ENCODE data around the gene FAM228B.
"Not testable (repeated sequence)": the region's sequence is repeated elsewhere in the genome, so short reads cannot be mapped to it uniquely, and the experiment has no call there.

The FAM228B gene

GRCh38 chr2:24104110-24104650 lies 19.1 kb upstream of the FAM228B start:
- no peak for DNase-seq

DNA sequence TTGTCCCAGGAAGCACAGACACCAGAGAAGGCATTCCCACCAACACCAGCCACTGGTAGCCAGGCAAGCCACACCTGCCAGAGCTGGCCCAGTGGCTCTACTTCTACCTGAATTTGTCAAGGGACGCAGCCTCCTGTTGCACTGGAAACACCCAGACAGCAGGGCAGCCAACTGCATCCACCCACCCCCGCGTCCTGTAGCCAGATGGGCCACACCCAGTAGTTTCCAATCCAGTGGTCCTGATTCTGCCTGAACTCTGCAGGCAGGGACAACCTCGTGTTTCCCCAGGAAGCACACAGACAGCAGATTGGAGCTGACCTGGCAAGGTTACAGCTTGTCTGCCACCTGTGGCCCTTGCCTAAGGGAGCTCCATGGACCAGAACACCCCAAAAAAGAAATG lies 18.4 kb upstream of the FAM228B start:
- DNase-seq, result no peak

DNA sequence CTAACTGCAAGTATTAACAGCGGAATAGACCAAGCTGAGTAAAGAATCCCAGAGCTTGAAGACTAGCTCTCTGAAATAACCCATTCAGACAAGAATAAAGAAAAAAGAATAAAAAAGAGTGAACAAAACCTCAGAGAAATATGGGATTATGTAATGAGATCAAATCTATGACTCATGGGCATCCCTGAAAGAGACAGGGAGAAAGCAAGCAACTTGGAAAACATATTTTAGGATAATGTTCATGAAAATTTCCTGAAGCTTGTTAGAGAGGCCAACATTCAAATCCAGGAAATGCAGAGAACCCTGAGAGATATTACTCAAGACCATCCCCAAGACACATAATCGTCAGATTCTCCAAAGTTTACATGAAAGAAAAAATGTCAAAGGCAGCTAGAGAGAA lies 17.5 kb upstream of the FAM228B start:
- no peak for DNase-seq

GRCh38 chr2:24106786-24107185 lies 16.5 kb upstream of the FAM228B start:
- no peak for DNase-seq

GRCh38 chr2:24107336-24107735 lies 15.9 kb upstream of the FAM228B start:
- no peak for DNase-seq

- DNase-seq, result not testable (repeated sequence)
Measured at GRCh38 chr2:24109431-24109830, 13.8 kb upstream of the FAM228B start.

DNA sequence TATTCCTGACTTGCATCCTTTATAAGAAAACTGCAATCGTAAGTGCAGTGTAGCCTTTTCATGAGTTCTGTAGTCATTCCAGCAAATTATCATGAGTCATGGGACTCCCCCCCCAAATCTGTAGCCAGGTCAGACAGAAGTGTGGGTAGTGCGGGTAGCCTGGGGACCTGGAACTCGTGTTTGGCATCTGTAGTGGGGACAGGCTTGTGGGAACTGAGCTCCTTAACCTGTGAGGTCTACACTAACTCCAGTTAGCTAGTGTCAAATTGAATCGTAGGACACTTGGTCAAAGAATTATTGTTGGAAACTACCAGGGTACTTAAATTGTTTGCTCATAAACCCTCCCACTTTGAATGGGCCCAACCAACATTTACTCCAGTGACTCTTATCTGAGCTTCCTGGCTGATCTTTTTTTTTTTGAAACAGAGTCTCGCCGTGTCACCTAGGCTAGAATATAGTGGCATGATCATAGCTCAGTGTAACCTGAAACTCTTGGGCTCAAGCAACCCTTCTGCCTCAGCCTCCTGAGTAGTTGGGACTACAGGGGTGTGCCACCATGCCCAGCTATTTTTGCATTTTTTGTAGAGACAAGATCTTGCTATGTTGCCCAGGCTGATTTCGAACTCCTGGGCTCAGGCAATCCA lies 12.5 kb upstream of the FAM228B start:
- no peak for DNase-seq

- DNase-seq, result no peak
Measured at GRCh38 chr2:24111407-24111901, 11.8 kb upstream of the FAM228B start.

- DNase-seq, result no peak
Measured at GRCh38 chr2:24115057-24115456, 8.2 kb upstream of the FAM228B start.

GRCh38 chr2:24117902-24118301 lies 5.4 kb upstream of the FAM228B start:
- DNase-seq, result no peak

- no peak for DNase-seq
Measured at GRCh38 chr2:24121066-24121465, 2.2 kb upstream of the FAM228B start.

DNA sequence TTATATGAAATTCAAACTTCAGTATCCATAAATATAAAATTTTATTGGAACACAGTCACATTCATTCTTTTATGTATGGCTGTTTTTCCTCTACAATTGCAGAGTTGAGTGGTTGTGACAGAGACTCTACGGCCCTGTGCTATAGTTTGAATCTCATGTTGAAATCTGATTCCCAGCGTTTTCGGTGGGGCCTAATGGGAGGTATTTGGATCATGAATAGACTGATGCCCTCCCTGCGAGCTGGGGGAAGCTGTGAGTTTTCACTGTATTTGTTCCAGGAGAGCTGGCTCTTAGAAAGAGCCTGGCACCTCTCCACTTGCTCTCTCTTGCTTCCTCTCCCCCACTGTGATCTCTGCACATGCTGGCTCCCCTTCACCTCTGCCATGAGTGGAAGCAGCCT lies 1.8 kb upstream of the FAM228B start:
- DNase-seq, result no peak

GRCh38 chr2:24122366-24123194 lies 689 bp upstream of the FAM228B start:
- no peak for DNase-seq

DNA sequence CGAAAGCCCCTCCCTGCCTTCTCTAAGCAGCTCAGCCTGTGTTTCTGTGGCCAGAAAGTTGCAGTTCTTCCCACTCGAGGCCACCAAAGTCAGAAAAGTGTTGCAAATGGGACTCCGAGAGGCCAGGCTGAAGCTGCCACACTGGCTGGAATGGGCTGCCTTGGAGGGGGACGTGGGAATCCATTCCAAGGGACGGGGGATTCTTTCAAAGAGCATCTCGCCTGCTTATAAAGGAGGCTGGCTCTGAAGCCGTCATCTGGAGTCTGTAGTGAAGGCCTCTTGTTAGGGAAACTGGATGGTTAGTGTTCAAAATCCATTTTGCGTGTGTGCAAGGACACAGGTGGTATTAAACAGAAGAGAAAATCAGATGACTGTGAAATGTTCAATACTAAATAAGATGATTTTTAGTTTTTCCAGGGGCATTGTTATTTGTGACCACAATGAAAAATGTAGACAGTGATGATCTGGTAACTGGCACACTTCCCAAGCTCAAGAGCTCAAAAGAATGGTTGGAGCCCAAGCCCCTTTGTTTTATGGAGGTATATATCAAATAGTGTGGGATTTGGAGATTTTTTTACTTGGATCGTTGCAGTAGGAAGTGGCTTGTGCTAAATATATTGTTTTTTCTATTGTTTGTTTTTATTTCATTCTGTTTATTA lies 782 bp downstream of the FAM228B start:
- no peak for DNase-seq

DNA sequence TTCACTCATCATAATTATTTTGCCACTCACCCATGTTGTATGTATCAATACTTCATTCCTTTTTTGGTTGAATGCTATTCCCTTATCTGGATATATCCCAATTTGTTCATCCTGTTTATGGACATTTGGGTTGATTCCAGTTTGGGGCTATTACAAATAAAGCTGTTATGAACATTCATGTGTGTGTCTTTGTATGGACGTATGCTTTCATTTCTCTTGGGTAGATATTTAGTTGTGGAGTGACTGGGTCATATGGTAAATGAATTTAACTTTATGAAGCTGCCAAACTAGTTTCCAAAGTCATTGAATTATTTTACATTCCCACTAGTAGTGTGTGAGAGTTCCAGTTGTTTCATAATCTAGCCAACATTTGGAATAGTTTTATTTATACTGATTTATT lies 2.7 kb downstream of the FAM228B start:
- DNase-seq, result no peak

DNA sequence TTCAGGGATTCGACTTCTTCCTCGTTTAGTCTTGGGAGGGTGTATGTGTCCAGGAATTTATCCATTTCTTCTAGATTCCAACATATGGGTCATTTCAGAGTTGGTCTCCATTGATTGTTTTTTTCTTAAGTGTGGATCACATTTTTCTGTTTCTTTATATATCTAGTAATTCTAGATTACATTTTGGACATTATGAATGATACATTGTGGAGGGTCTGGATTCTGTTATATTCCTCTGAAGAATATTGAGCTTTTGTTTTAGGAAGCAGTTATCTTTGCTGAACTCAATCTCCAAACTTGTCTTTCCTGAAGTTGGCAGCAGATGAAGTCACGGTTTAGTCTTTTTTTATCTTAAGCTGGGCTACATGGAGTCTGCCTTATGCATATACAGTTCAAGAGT lies 9.3 kb downstream of the FAM228B start:
- no peak for DNase-seq

DNA sequence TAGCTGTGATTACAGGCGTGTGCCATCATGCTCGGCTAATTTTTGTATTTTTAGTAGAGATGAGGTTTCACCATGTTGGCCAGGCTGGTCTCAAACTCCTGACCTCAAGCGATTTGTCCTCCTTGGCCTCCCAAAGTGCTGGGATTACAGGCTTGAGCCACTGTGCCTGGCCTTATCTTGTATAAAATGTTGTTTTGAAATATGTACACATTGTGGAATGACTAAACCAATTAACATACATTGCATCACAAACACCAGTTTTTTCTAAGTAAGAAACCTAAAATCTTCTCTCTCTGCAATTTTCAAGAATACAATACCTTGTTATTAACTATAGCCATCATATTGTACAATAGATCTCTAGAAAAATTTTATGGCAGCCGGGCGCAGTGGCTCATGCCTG lies 17.0 kb downstream of the FAM228B start:
- DNase-seq, result not testable (repeated sequence)

- no peak for DNase-seq
Measured at GRCh38 chr2:24147364-24147763, 24.1 kb downstream of the FAM228B start.

DNA sequence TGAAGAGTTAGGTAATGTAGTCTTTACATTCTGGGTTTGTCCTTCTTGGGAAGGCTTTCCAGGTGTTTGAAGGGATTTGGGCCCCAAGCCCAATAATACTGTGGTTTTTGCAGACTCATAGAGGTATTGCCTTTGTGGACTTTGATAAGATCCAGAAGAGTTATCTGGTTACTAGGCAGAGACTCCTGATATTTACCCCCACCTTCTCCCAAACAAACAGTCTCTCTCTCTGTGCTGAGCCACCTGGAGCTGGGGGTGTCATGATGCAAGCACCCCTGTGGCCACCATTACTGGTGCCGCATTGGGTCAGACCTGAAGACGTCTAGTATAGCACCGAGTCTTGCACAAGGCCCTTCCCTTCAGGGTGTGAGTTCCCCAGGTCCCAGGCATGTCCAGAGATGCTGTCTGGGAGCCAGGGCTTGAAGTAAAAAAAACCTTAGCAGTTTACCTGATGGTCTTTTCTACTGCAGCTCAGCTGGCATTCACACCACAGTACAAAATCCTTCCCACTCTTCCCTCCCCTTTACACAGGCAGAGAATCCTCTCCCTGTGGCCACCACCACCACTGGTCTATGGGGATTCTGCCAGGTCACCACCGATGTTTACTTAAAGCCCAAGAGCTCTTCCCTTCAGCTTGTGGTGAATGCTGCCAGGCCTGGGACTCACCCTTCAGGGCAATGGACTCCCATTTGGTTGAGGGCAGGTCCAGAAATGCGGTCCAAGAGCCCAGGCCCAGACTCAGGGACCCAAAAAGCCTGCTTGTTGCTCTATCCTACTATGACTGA lies 29.3 kb downstream of the FAM228B start:
- no peak for DNase-seq

- DNase-seq, result no peak
Measured at GRCh38 chr2:24153478-24153877, 30.2 kb downstream of the FAM228B start.

- no peak for DNase-seq
Measured at GRCh38 chr2:24158131-24158530, 34.9 kb downstream of the FAM228B start.

DNA sequence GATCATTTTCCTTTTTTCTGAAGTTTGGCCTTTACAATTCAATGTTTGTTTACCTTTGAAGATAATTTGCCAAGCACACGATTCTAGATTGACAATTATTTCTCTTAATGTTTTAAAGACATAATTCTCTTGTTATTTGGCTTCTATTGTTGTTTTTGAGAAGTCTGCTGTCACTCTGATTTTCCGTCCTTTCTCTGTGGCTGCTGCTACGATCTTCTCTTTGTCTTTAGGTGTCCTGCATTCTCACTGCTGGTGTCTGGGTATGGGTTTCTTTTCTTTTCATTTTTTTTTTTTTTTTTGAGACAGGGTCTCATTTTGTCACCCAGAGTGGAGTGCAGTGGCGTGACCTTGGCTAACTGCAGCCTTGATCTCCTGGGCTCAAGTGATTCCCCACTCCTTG lies 36.4 kb downstream of the FAM228B start:
- DNase-seq, result no peak

DNA sequence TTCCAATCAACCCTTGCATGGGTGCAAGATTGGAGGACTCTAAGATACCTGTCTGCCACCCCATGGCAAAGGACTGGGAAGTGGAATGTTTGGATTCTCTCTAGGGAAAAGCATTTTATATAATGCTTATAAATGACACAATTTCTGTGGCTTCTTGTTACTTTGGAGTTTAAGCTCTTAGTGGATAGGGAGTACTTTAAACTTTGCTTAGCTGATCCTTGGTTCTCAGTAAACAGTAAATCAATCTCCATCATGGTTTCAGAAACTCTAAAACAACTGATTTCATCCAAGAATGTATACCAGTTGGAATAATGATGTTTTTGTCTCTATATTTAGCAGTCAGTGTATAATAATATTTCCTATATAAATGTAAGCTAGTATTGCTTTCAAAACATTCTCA lies 37.5 kb downstream of the FAM228B start:
- no peak for DNase-seq
